ENCODE data around the gene PDZD8. TPM values are rescaled to one million over a fixed set of nuclear protein-coding genes. Genes with fewer than 3 reads are reported as not detected.

PDZD8 gene
- total RNA-seq, 2 donors from 2014 or later: 23.0 to 32.9 TPM

- Histone ChIP-seq H3K4me1 (ENCODE audit: control insufficient read depth in 1 of 2, low read depth in 2 of 2) (no peaks in the 10 kb centered on the region), H3K36me3 (no peaks in the 10 kb centered on the region), H3K27me3 (replicated peaks; ENCODE audit: insufficient read depth) (no peaks in the 10 kb centered on the region), H3K4me3 (no peak overlapping the region), H3K27ac (no peak overlapping the region), H3K9me3 (no peaks in the 10 kb centered on the region)
- no peak for TF ChIP-seq CTCF (IDR thresholded peaks at IDR 0.05)
- DNase-seq (ENCODE audit: low spot score) (no peak), ATAC-seq (ENCODE audit: insufficient number of reproducible peaks, low FRiP score, low read depth) (no peak)
Measured at GRCh38 chr10:117327262-117327661, 48.0 kb downstream of the PDZD8 start.

- Histone ChIP-seq H3K9me3 (no peaks in the 10 kb centered on the region), H3K27me3 (replicated peaks; ENCODE audit: insufficient read depth) (no peaks in the 10 kb centered on the region), H3K36me3 (no peaks in the 10 kb centered on the region), H3K27ac (no peak overlapping the region), H3K4me1 (ENCODE audit: control insufficient read depth in 1 of 2, low read depth in 2 of 2) (no peaks in the 10 kb centered on the region), H3K4me3 (no peak overlapping the region)
- ATAC-seq (ENCODE audit: insufficient number of reproducible peaks, low FRiP score, low read depth): no peak
- DNase-seq (ENCODE audit: low spot score): no peak
- no peak for TF ChIP-seq CTCF (IDR thresholded peaks at IDR 0.05)
Measured at GRCh38 chr10:117324367-117324766, 50.9 kb downstream of the PDZD8 start.

- no peaks in the 10 kb centered on the region for H3K9me3 ChIP-seq
- ATAC-seq (ENCODE audit: insufficient number of reproducible peaks, low FRiP score, low read depth) (no peak), DNase-seq (ENCODE audit: low spot score) (no peak)
- H3K4me3 ChIP-seq: no peak overlapping the region
- no peaks in the 10 kb centered on the region for H3K36me3 ChIP-seq
- no peak for TF ChIP-seq CTCF (IDR thresholded peaks at IDR 0.05)
- no peaks in the 10 kb centered on the region for H3K4me1 ChIP-seq (ENCODE audit: control insufficient read depth in 1 of 2, low read depth in 2 of 2)
- no peak overlapping the region for H3K27ac ChIP-seq
- H3K27me3 ChIP-seq (replicated peaks; ENCODE audit: insufficient read depth): no peaks in the 10 kb centered on the region
Measured at GRCh38 chr10:117322260-117322659, 53.0 kb downstream of the PDZD8 start.

- no peak for TF ChIP-seq CTCF (IDR thresholded peaks at IDR 0.05)
- Histone ChIP-seq H3K4me3 (no peak overlapping the region), H3K4me1 (ENCODE audit: control insufficient read depth in 1 of 2, low read depth in 2 of 2) (no peaks in the 10 kb centered on the region)
Measured at GRCh38 chr10:117320050-117320665, 55.1 kb downstream of the PDZD8 start.

GRCh38 chr10:117318909-117319308 is 56.3 kb downstream of the PDZD8 start:
- TF ChIP-seq CTCF (IDR thresholded peaks at IDR 0.05): peak; percentile 10
- ATAC-seq (ENCODE audit: insufficient number of reproducible peaks, low FRiP score, low read depth): no peak
- Histone ChIP-seq H3K36me3 (no peaks in the 10 kb centered on the region), H3K9me3 (no peaks in the 10 kb centered on the region), H3K4me1 (ENCODE audit: control insufficient read depth in 1 of 2, low read depth in 2 of 2) (no peaks in the 10 kb centered on the region), H3K4me3 (no peak overlapping the region), H3K27ac (no peak overlapping the region), H3K27me3 (replicated peaks; ENCODE audit: insufficient read depth) (no peaks in the 10 kb centered on the region)
- DNase-seq (ENCODE audit: low spot score): no peak

More at GRCh38 chr10:117320050-117320665, 55.1 kb downstream of the PDZD8 start:
- Histone ChIP-seq H3K27ac (no peak overlapping the region), H3K27me3 (replicated peaks; ENCODE audit: insufficient read depth) (no peaks in the 10 kb centered on the region), H3K9me3 (no peaks in the 10 kb centered on the region), H3K36me3 (no peaks in the 10 kb centered on the region)
- ATAC-seq (ENCODE audit: insufficient number of reproducible peaks, low FRiP score, low read depth) (no peak), DNase-seq (ENCODE audit: low spot score) (no peak)
